Measurements from ENCODE around the gene STAT2. TPM values are rescaled to one million over a fixed set of nuclear protein-coding genes. Genes with fewer than 3 reads are reported as not detected.

STAT2 gene
- total and polyA plus RNA-seq, 9 of the 15 experiments (the other 6 are each of a cell fraction or from before 2014, with no cell fraction given) = 15.5 to 46.9 (median 40.1) TPM

- POLR2A ChIA-PET = interaction anchor here (0.8 to 19.4 kb wide), 8 partner anchors 17 to 105 kb away, joined by 3 to 274 read pairs (median 6); partner anchors contain the start of genes IL23A and PAN2
- Histone ChIP-seq H3K4me3 (peak overlapping the region; percentile 64), H3K9me1 (ENCODE audit: control insufficient read depth, insufficient read depth, low read length) (no peaks in the 10 kb centered on the region), H3K9ac (ENCODE audit: insufficient read depth in 1 of 2, low read depth in 2 of 2, low read length in 2 of 2) (peak overlapping the region; percentile 27 to 77), H3K27me3 (ENCODE audit: control insufficient read depth in 2 of 2, insufficient read depth in 2 of 2, low read length in 2 of 2) (no peaks in the 10 kb centered on the region), H3K4me1 (replicated peaks in 1 of 2; ENCODE audit: control insufficient read depth in 2 of 2, insufficient read depth in 2 of 2, low read length in 2 of 2) (peaks cover 13 to 15% of the 10 kb centered on the region in 2 experiments), H3K79me2 (ENCODE audit: control insufficient read depth, insufficient read depth, low read length) (peaks cover 27% of the 10 kb centered on the region), H3K36me3 (ENCODE audit: control insufficient read depth, insufficient read depth, low read length) (peaks cover 24% of the 10 kb centered on the region; the same call in 2 of the 3 replicates), H4K20me1 (replicated peaks; ENCODE audit: control insufficient read depth, insufficient read depth, low read length) (no peaks in the 10 kb centered on the region), H2AFZ (ENCODE audit: low read depth, low read length) (peak overlapping the region; percentile 90; the same call in 1 of the 2 replicates), H3K27ac (ENCODE audit: extremely low read depth, low read depth, low read length) (peak overlapping the region; percentile 76; the same call in 2 of the 3 replicates), H3K9me3 (replicated peaks; ENCODE audit: control insufficient read depth, insufficient read depth, low read depth, low read length) (no peaks in the 10 kb centered on the region), H3K4me2 (ENCODE audit: insufficient read depth, low read length) (peak overlapping the region; percentile 88)
- CTCF ChIA-PET (ENCODE audit: low intra/inter-chr PET ratio) = no interaction called here
- ATAC-seq (no peak), FAIRE-seq (no peak), DNase-seq (ENCODE audit: extremely low read depth in 1 of 4, low spot score in 3 of 4) (peak in 1 of 4 experiments; percentile 26)
- intact Hi-C loops (cut with micrococcal nuclease) = no loop called here
- BruUV-seq (replicated peaks) = no TSS peak
- TF ChIP-seq, protein P1, sequence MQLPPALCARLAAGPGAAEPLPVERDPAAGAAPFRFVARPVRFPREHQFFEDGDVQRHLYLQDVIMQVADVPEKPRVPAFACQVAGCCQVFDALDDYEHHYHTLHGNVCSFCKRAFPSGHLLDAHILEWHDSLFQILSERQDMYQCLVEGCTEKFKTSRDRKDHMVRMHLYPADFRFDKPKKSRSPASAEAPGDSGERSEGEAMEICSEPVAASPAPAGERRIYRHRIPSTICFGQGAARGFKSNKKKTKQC (CRISPR knock-in tag; IDR thresholded peaks at IDR 0.05) = no peak
- TF ChIP-seq ZNF316 (IDR thresholded peaks at IDR 0.05) (peak; percentile 45), E2F4 (CRISPR knock-in tag; IDR thresholded peaks at IDR 0.05; ENCODE audit: low read depth) (no peak), PKNOX1 (IDR thresholded peaks at IDR 0.05) (0 out of 2 replicates have a peak, but pooled peaks have one; percentile 10), EP300 (IDR thresholded peaks at IDR 0.05; ENCODE audit: low read length) (no peak), HDAC3 (IDR thresholded peaks at IDR 0.05; ENCODE audit: borderline replicate concordance, partially characterized antibody) (no peak), DLX4 (CRISPR knock-in tag; IDR thresholded peaks at IDR 0.05) (no peak), VEZF1 (CRISPR knock-in tag; IDR thresholded peaks at IDR 0.05) (no peak), STAT5B (CRISPR knock-in tag; IDR thresholded peaks at IDR 0.05) (no peak), NFE2 (IDR thresholded peaks at IDR 0.05; ENCODE audit: low read depth) (0 out of 2 replicates have a peak, but pooled peaks have one; percentile 14), TFE3 (CRISPR knock-in tag; IDR thresholded peaks at IDR 0.05) (peak; percentile 71)
- 14% methylated on average over 1 of the region's 1 CpG for whole genome bisulfite sequencing (ENCODE audit: insufficient coverage, low coverage, missing lambda C conversion rate)
- in situ Hi-C loops (cut with MboI) = no loop called here
Measured at GRCh38 chr12:56358836-56359532, 923 bp downstream of the STAT2 start.

All from K562 (cell line).